Colonic mucosa (tissue), 4 donors: ENCODE data around the gene MAS1. TPM values are rescaled to one million over a fixed set of nuclear protein-coding genes. Genes with fewer than 3 reads are reported as not detected.

Experiments used
- DNase-seq: peaks from one replicate; pipeline ENCODE4 v3.0.0-alpha.2; 2020
- H3K27ac ChIP-seq: fragments of 200-600 bp; one replicate; pipeline ENCODE4 v1.8.0; 2021
- H3K27me3 ChIP-seq: fragments of 200-600 bp; one replicate; pipeline ENCODE4 v1.8.0; 2021
- H3K36me3 ChIP-seq: fragments of 200-600 bp; one replicate; pipeline ENCODE4 v1.8.0; 2021
- H3K4me1 ChIP-seq: fragments of 200-600 bp; one replicate; pipeline ENCODE4 v1.8.0; 2021; ENCODE audit warnings: mild to moderate bottlenecking
- H3K4me3 ChIP-seq: fragments of 200-600 bp; one replicate; pipeline ENCODE4 v1.8.0; 2021
- H3K9ac ChIP-seq, 2 donors: one replicate each; pipeline ENCODE4 v1.7.0; 2013; ENCODE audit warnings: control low read depth in 2 of 2, low read depth in 2 of 2, low read length in 2 of 2
- H3K9me3 ChIP-seq: fragments of 200-600 bp; one replicate; pipeline ENCODE4 v1.8.0; 2021
- CTCF ChIP-seq: fragments of 200-600 bp; IDR thresholded peaks from one replicate; pipeline ENCODE4 v1.8.0; 2022; ENCODE audit warnings: antibody characterized with exemption, mild to moderate bottlenecking
- intact Hi-C: fragments of 100-400 bp; cut with DNase I; formaldehyde crosslinking; loops from one replicate; pipeline ENCODE4 v1.14.1; 2022
- total RNA-seq, 2 donors: library from RNA; stranded (reverse); fragmentation: NEBNext Ultra II Directional in 1 of 2; extraction: Animal tissue kit (Norgen Biotek cat#: 25700) in 1 of 2; gene quantifications; one replicate each; pipeline ENCODE4 v1.2.1, GENCODE V29; 2021
- donor health status: healthy.
- donor health status: DM: no; HTN: no; CAD: no.
- donor health status: DM: no; HTN: no; CAD: no.

MAS1 gene
- total RNA-seq, 2 donors from 2014 or later = not detected

- Histone ChIP-seq H3K36me3 (no peaks in the 10 kb centered on the region), H3K4me3 (no peak overlapping the region), H3K4me1 (no peaks in the 10 kb centered on the region), H3K9me3 (no peaks in the 10 kb centered on the region), H3K27ac (no peak overlapping the region), H3K27me3 (no peaks in the 10 kb centered on the region), H3K9ac (no peak overlapping the region)
- TF ChIP-seq CTCF = no peak
- no peak for DNase-seq
- intact Hi-C loops = no loop called here
Observed at GRCh38 chr6:159899994-159900745, 9.4 kb downstream of the MAS1 start.

GRCh38 chr6:159902620-159903019 is 11.8 kb downstream of the MAS1 start:
- no peaks in the 10 kb centered on the region for H3K4me1 ChIP-seq
- H3K9ac ChIP-seq = no peak overlapping the region
- no peak for DNase-seq
- no peak overlapping the region for H3K27ac ChIP-seq
- intact Hi-C loops = no loop called here
- no peaks in the 10 kb centered on the region for H3K36me3 ChIP-seq
- no peak for TF ChIP-seq CTCF
- no peak overlapping the region for H3K4me3 ChIP-seq
- H3K27me3 ChIP-seq = no peaks in the 10 kb centered on the region
- no peaks in the 10 kb centered on the region for H3K9me3 ChIP-seq

- no peak for DNase-seq
- TF ChIP-seq CTCF = no peak
- no peaks in the 10 kb centered on the region for H3K9me3 ChIP-seq
- H3K4me1 ChIP-seq = no peaks in the 10 kb centered on the region
- no peak overlapping the region for H3K9ac ChIP-seq
- no peak overlapping the region for H3K27ac ChIP-seq
- H3K27me3 ChIP-seq = no peaks in the 10 kb centered on the region
- H3K36me3 ChIP-seq = no peaks in the 10 kb centered on the region
- intact Hi-C loops = no loop called here
- H3K4me3 ChIP-seq = no peak overlapping the region
Observed at GRCh38 chr6:159904497-159904911, 13.7 kb downstream of the MAS1 start.

- H3K4me1 ChIP-seq = no peaks in the 10 kb centered on the region
- no peaks in the 10 kb centered on the region for H3K27me3 ChIP-seq
- H3K27ac ChIP-seq = no peak overlapping the region
- H3K9me3 ChIP-seq = no peaks in the 10 kb centered on the region
- TF ChIP-seq CTCF = no peak
- intact Hi-C loops = no loop called here
- no peak overlapping the region for H3K9ac ChIP-seq
- H3K4me3 ChIP-seq = no peak overlapping the region
- no peak for DNase-seq
- H3K36me3 ChIP-seq = no peaks in the 10 kb centered on the region
Observed at GRCh38 chr6:159906400-159906799, 15.6 kb downstream of the MAS1 start.

- Histone ChIP-seq H3K4me3 (no peak overlapping the region), H3K9me3 (no peaks in the 10 kb centered on the region), H3K27me3 (no peaks in the 10 kb centered on the region), H3K36me3 (no peaks in the 10 kb centered on the region), H3K27ac (no peak overlapping the region), H3K4me1 (no peaks in the 10 kb centered on the region), H3K9ac (no peak overlapping the region)
- TF ChIP-seq CTCF = no peak
- no peak for DNase-seq
- intact Hi-C loops = no loop called here
Observed at GRCh38 chr6:159908535-159908934, 17.7 kb downstream of the MAS1 start.
